PFSK-1 (cell line): ENCODE measurements around the gene NR6A1.

Source experiments
- FOXP2 ChIP-seq: optimal IDR thresholded peaks from 2 replicates; pipeline ENCODE3; 2011; ENCODE audit warnings: borderline replicate concordance, control low read depth, inconsistent platforms; ENCODE audit not compliant: insufficient read depth; ENCODE audit errors: extremely low read length, extremely low read depth
- POLR2AphosphoS5 ChIP-seq: IDR thresholded peaks from 2 replicates; pipeline ENCODE4 v1.6.1; 2012; ENCODE audit warnings: low read depth, mild to moderate bottlenecking, control low read depth, low read length, moderate library complexity
- SIN3A ChIP-seq: IDR thresholded peaks from 2 replicates; pipeline ENCODE4 v1.6.1; 2012; ENCODE audit warnings: mild to moderate bottlenecking, low read length, moderate library complexity, borderline replicate concordance; ENCODE audit not compliant: insufficient read depth
- TAF1 ChIP-seq: IDR thresholded peaks from 2 replicates; pipeline ENCODE4 v1.6.1; 2012; ENCODE audit warnings: low read length, control low read depth, borderline replicate concordance; ENCODE audit not compliant: insufficient read depth
- TF ChIP-seq, protein P1 (sequence below), 2 experiments: IDR thresholded peaks; 2 replicates each; pipeline versions ENCODE4 v1.6.1 to v1.8.0; 2011 to 2012; ENCODE audit warnings: low read depth in 2 of 2, low read length in 2 of 2, control low read depth in 1 of 2, inconsistent platforms in 1 of 2, mild to moderate bottlenecking in 1 of 2, moderate library complexity in 1 of 2; ENCODE audit not compliant: insufficient read depth in 1 of 2

Gene NR6A1

GRCh38 chr9:124567362-124567761, 203.7 kb downstream of the NR6A1 start:
- TF ChIP-seq FOXP2, result no peak
- TF ChIP-seq, protein P1, sequence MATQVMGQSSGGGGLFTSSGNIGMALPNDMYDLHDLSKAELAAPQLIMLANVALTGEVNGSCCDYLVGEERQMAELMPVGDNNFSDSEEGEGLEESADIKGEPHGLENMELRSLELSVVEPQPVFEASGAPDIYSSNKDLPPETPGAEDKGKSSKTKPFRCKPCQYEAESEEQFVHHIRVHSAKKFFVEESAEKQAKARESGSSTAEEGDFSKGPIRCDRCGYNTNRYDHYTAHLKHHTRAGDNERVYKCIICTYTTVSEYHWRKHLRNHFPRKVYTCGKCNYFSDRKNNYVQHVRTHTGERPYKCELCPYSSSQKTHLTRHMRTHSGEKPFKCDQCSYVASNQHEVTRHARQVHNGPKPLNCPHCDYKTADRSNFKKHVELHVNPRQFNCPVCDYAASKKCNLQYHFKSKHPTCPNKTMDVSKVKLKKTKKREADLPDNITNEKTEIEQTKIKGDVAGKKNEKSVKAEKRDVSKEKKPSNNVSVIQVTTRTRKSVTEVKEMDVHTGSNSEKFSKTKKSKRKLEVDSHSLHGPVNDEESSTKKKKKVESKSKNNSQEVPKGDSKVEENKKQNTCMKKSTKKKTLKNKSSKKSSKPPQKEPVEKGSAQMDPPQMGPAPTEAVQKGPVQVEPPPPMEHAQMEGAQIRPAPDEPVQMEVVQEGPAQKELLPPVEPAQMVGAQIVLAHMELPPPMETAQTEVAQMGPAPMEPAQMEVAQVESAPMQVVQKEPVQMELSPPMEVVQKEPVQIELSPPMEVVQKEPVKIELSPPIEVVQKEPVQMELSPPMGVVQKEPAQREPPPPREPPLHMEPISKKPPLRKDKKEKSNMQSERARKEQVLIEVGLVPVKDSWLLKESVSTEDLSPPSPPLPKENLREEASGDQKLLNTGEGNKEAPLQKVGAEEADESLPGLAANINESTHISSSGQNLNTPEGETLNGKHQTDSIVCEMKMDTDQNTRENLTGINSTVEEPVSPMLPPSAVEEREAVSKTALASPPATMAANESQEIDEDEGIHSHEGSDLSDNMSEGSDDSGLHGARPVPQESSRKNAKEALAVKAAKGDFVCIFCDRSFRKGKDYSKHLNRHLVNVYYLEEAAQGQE (IDR thresholded peaks at IDR 0.05; ENCODE audit: insufficient read depth in 1 of 2, low read depth in 2 of 2, low read length in 2 of 2), result no peak
- TF ChIP-seq POLR2AphosphoS5, result no peak
- no peak for TF ChIP-seq TAF1
- no peak for TF ChIP-seq SIN3A

- no peak for TF ChIP-seq FOXP2
- no peak for TF ChIP-seq POLR2AphosphoS5
- no peak for TF ChIP-seq TAF1
- TF ChIP-seq, protein P1 (IDR thresholded peaks at IDR 0.05; ENCODE audit: insufficient read depth in 1 of 2, low read depth in 2 of 2, low read length in 2 of 2), result no peak
- TF ChIP-seq SIN3A, result no peak
Observed at GRCh38 chr9:124562328-124562727, 208.8 kb downstream of the NR6A1 start.

DNA sequence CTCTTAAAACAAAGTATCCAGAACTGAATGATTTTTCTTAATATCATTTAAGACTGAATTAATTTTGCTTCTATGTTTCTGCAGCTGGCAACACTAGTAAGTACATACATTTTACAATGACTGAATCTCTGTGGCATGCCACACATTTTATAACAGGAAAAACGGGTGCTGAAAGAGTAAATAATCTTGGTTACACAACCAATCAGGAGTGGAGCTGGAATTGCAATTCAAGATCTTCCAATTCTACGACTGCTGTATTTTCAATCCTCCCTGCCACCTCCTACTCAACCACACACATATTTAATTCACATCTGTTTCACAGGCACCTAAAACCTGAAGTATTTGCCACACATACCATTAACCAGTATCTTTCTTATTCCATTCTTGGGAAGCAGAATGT, 211.2 kb downstream of the NR6A1 start:
- TF ChIP-seq TAF1 (no peak), FOXP2 (no peak), POLR2AphosphoS5 (no peak), SIN3A (no peak)
- TF ChIP-seq, protein P1 (IDR thresholded peaks at IDR 0.05; ENCODE audit: insufficient read depth in 1 of 2, low read depth in 2 of 2, low read length in 2 of 2), result no peak

DNA sequence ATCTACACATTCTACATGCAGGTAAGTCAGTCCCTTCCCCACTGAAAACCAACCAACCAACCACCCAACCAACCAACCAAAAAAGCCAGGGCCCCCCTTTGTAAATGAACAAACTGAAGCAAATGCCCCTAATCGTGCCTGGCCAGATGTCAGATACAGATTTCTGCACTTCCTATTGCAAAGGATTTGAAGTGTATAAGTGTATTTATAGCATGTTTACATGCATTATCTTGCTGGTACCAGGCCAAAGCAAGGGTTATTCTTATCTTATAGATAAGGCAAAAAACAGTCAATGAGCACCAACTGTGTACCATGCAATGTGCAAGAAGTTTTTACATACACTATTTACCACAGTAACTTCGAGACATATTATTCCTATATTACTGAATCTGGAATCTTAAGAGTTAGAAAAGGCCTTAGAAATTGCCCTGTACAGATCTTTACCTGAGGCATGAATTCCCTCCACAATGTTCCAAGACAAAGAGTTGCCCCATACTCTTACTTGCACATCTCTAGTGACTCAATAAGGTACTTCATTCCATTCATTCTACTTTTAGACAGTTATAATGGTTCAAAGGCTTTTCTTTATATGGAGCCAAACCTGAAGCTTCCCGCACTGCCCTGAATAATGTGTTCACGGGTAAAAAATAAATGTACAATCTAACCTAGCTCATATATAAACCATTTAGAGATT, 212.2 kb downstream of the NR6A1 start:
- TF ChIP-seq, protein P1 (IDR thresholded peaks at IDR 0.05; ENCODE audit: insufficient read depth in 1 of 2, low read depth in 2 of 2, low read length in 2 of 2), result no peak
- TF ChIP-seq POLR2AphosphoS5, result no peak
- no peak for TF ChIP-seq SIN3A
- TF ChIP-seq FOXP2, result no peak
- no peak for TF ChIP-seq TAF1
